ENCODE results near the gene PTPN6. TPM values are rescaled to one million over a fixed set of nuclear protein-coding genes. Genes with fewer than 3 reads are reported as not detected.

PTPN6 gene
- total RNA-seq, 1 experiment from 2014 or later, result 28.4 TPM

GRCh38 chr12:6996040-6996441 lies 44.9 kb downstream of the PTPN6 start:
- no TSS peak for BruUV-seq (replicated peaks)
- ChIA-PET POLR2A (ENCODE audit: unreplicated experiment) (no interaction called here), CTCF (no interaction called here)
- no peaks in the 10 kb centered on the region for H3K9me2 ChIP-seq (replicated peaks; ENCODE audit: low read length)
- ATAC-seq, result peak; percentile 27
- no peak overlapping the region for H3K4me2 ChIP-seq (ENCODE audit: low read length)
- H3K9me3 ChIP-seq (ENCODE audit: low read length), result no peaks in the 10 kb centered on the region
- no peaks in the 10 kb centered on the region for H3F3A ChIP-seq (ENCODE audit: low read length, unreplicated experiment)
- DNase-seq, result peak; percentile 14
- no peak overlapping the region for H3K4me3 ChIP-seq (ENCODE audit: low read length)
- TF ChIP-seq EZH2 (IDR thresholded peaks at IDR 0.05; ENCODE audit: low read length, unreplicated experiment) (no peak), CTCF (conservative IDR thresholded peaks at IDR 0.05; ENCODE audit: low read depth, low read length) (no peak), EZH2phosphoT487 (IDR thresholded peaks at IDR 0.05; ENCODE audit: borderline replicate concordance, low read length) (no peak)
- no peak overlapping the region for H3K27ac ChIP-seq (ENCODE audit: low read length)
- H3K9ac ChIP-seq (ENCODE audit: low read length), result no peak overlapping the region
- no peaks in the 10 kb centered on the region for H3K79me2 ChIP-seq (ENCODE audit: low read length)
- intact Hi-C loops (cut with micrococcal nuclease), result no loop called here
- H3K36me3 ChIP-seq (ENCODE audit: low read depth, low read length), result peaks cover 6% of the 10 kb centered on the region; the same call in 1 of the 2 replicates
- no peaks in the 10 kb centered on the region for H4K20me1 ChIP-seq (ENCODE audit: low read length)
- no peak overlapping the region for H2AFZ ChIP-seq (ENCODE audit: low read length)
- H3K27me3 ChIP-seq (ENCODE audit: low read length), result no peaks in the 10 kb centered on the region
- no peaks in the 10 kb centered on the region for H3K4me1 ChIP-seq (ENCODE audit: insufficient read depth, low read length)

- no peaks in the 10 kb centered on the region for H3K9me2 ChIP-seq (replicated peaks; ENCODE audit: low read length)
- H4K20me1 ChIP-seq (ENCODE audit: low read length), result no peaks in the 10 kb centered on the region
- no peak overlapping the region for H3K9ac ChIP-seq (ENCODE audit: low read length)
- no peaks in the 10 kb centered on the region for H3K9me3 ChIP-seq (ENCODE audit: low read length)
- H3K27me3 ChIP-seq (ENCODE audit: low read length), result no peaks in the 10 kb centered on the region
- no peak overlapping the region for H3K4me3 ChIP-seq (ENCODE audit: low read length)
- TF ChIP-seq CTCF (conservative IDR thresholded peaks at IDR 0.05; ENCODE audit: low read depth, low read length) (no peak), EZH2phosphoT487 (IDR thresholded peaks at IDR 0.05; ENCODE audit: borderline replicate concordance, low read length) (no peak), EZH2 (IDR thresholded peaks at IDR 0.05; ENCODE audit: low read length, unreplicated experiment) (no peak)
- DNase-seq, result no peak
- POLR2A ChIA-PET (ENCODE audit: unreplicated experiment), result no interaction called here
- H3F3A ChIP-seq (ENCODE audit: low read length, unreplicated experiment), result no peaks in the 10 kb centered on the region
- no peak overlapping the region for H2AFZ ChIP-seq (ENCODE audit: low read length)
- ATAC-seq, result peak; percentile 29; the same call in 1 of the 2 replicates
- H3K79me2 ChIP-seq (ENCODE audit: low read length), result no peaks in the 10 kb centered on the region
- no peak overlapping the region for H3K27ac ChIP-seq (ENCODE audit: low read length)
- intact Hi-C loops (cut with micrococcal nuclease), result no loop called here
- H3K36me3 ChIP-seq (ENCODE audit: low read depth, low read length), result 0 out of 2 replicates have a peak, but pooled peaks cover 6% of the 10 kb centered on the region
- no peak overlapping the region for H3K4me2 ChIP-seq (ENCODE audit: low read length)
- CTCF ChIA-PET, result no interaction called here
- no peaks in the 10 kb centered on the region for H3K4me1 ChIP-seq (ENCODE audit: insufficient read depth, low read length)
- BruUV-seq (replicated peaks), result TSS peak; percentile 74
Measured at GRCh38 chr12:6998715-6999451, 47.7 kb downstream of the PTPN6 start.

GRCh38 chr12:7001921-7002591 lies 50.9 kb downstream of the PTPN6 start:
- DNase-seq (no peak), ATAC-seq (no peak)
- Histone ChIP-seq H4K20me1 (ENCODE audit: low read length) (no peaks in the 10 kb centered on the region), H3K4me3 (ENCODE audit: low read length) (no peak overlapping the region), H2AFZ (ENCODE audit: low read length) (no peak overlapping the region), H3K9ac (ENCODE audit: low read length) (no peak overlapping the region), H3K27me3 (ENCODE audit: low read length) (no peaks in the 10 kb centered on the region), H3K36me3 (ENCODE audit: low read depth, low read length) (0 out of 2 replicates have a peak, but pooled peaks cover 6% of the 10 kb centered on the region), H3K4me1 (ENCODE audit: insufficient read depth, low read length) (no peaks in the 10 kb centered on the region), H3K9me3 (ENCODE audit: low read length) (no peaks in the 10 kb centered on the region), H3F3A (ENCODE audit: low read length, unreplicated experiment) (no peaks in the 10 kb centered on the region), H3K9me2 (replicated peaks; ENCODE audit: low read length) (no peaks in the 10 kb centered on the region), H3K4me2 (ENCODE audit: low read length) (no peak overlapping the region), H3K79me2 (ENCODE audit: low read length) (no peaks in the 10 kb centered on the region), H3K27ac (ENCODE audit: low read length) (no peak overlapping the region)
- TF ChIP-seq EZH2 (IDR thresholded peaks at IDR 0.05; ENCODE audit: low read length, unreplicated experiment), result no peak
- POLR2A ChIA-PET (ENCODE audit: unreplicated experiment), result no interaction called here
- CTCF ChIA-PET, result no interaction called here
- no TSS peak for BruUV-seq (replicated peaks)
- intact Hi-C loops (cut with micrococcal nuclease), result no loop called here
